Jurkat, Clone E6-1 (cell line): ENCODE results near the gene POLR2E.

ENCODE experiments used
- DNase-seq: peaks from one replicate; pipeline ENCODE4 v3.0.0-alpha.2; 2011; ENCODE audit warnings: low read depth, low spot score
- H3K4me3 ChIP-seq: 2 replicates; pipeline ENCODE4 v1.5.1; 2011; ENCODE audit warnings: mild to moderate bottlenecking, low read length, control low read depth, moderate library complexity

POLR2E gene

DNA sequence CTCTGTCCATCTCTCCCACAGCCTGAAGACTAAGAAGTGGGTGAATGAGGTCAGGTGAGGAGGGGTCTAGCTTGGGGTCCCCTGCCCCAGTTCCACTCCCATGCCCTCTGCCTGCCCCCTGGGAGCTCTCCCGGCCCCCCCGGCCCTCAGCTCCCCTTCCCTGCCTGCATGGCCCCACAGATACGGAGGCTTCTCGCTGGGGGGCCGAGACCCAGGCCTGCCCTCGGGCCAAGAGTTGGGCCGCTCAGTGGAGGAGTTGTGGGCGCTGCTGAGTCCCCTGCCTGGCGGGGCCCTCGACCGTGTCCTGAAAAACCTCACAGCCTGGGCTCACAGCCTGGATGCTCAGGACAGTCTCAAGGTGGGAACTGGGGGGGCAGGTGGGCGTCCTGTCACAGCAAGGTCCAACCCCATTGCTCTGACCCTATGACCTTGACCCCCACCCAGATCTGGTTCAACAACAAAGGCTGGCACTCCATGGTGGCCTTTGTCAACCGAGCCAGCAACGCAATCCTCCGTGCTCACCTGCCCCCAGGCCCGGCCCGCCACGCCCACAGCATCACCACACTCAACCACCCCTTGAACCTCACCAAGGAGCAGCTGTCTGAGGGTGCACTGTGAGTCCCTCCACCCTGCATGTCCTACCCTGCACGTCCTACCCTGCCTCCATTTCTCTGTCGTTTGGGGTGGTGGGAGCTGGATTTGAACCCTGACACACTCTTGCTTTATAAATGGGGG lies 39.1 kb downstream of the POLR2E start:
- no peak overlapping the region for H3K4me3 ChIP-seq
- no peak for DNase-seq

DNA sequence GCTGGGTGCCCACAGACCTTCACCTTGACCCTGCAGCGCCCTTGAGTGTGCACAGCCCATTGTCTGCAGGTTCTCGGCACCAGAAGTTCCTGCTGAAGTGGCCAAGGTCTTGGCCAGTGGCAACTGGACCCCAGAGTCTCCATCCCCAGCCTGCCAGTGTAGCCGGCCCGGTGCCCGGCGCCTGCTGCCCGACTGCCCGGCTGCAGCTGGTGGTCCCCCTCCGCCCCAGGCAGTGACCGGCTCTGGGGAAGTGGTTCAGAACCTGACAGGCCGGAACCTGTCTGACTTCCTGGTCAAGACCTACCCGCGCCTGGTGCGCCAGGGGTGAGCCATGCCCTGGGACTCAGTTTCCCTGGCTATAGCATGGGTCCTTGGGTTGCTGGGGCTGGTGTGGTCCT lies 40.1 kb downstream of the POLR2E start:
- DNase-seq, result no peak
- H3K4me3 ChIP-seq, result no peak overlapping the region

DNA sequence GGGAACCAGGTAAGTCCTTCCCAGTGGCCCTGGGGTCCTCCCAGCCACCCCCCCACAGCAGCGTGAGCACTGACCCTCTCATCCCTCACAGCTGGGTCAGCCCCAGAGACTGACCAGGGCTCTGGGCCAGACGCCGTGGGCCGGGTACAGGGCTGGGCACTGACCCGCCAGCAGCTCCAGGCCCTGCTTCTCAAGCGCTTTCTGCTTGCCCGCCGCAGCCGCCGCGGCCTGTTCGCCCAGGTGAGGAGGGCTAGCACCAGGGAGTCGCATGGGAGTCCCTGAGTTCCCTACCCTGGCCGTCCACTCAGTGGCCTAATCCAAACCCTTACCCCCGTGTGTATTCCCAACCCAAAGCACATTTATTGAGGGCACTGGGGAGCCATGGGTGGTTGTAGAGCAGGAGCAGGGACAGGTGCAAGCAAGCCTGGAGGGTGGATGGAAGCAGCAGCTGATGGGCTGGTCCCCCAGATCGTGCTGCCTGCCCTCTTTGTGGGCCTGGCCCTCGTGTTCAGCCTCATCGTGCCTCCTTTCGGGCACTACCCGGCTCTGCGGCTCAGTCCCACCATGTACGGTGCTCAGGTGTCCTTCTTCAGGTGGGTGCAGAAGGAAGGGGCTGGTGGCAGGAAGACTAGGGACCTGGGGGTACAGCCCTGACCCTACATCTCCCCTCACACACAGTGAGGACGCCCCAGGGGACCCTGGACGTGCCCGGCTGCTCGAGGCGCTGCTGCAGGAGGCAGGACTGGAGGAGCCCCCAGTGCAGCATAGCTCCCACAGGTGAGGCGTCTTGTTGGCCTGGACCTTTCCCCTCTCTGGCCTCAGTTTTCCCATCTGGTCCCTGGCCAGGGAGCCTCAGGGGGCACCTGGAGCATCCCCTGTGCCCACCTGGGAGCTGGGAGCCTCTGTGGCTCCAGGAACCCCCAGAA lies 40.8 kb downstream of the POLR2E start:
- H3K4me3 ChIP-seq, result no peak overlapping the region
- no peak for DNase-seq

DNA sequence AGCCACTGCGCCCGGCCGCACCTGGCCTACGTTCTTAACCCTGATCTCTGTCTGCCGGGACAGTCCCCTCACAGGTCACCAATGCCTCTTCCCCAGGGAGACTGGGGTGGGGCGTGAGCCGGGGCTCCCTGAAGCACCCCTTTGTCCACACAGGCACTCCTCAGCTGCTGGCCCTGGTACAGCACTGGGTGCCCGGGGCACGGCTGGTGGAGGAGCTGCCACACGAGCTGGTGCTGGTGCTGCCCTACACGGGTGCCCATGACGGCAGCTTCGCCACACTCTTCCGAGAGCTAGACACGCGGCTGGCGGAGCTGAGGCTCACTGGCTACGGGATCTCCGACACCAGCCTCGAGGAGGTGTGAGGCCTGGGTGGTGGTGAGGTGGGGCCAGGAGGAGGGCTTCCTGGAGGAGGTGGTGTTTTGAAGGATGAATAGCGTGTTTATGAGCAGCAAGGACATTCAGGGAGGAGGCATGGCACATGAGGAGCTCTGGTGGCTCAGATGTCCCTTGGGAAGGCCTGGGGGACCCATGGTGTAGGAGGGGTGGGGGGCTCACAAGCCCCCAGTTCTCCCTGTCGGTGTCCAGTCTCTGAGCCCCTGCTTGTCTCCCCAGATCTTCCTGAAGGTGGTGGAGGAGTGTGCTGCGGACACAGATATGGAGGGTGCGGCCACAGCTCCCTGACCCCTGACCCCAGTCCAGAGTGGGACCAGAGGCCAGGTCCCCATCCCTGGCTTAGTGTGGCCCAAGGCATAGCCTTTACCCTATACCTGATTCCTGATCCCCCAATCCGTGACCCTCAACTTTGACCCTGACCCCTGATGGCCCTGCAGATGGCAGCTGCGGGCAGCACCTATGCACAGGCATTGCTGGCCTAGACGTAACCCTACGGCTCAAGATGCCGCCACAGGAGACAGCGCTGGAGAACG lies 41.7 kb downstream of the POLR2E start:
- H3K4me3 ChIP-seq, result no peak overlapping the region
- no peak for DNase-seq

DNA sequence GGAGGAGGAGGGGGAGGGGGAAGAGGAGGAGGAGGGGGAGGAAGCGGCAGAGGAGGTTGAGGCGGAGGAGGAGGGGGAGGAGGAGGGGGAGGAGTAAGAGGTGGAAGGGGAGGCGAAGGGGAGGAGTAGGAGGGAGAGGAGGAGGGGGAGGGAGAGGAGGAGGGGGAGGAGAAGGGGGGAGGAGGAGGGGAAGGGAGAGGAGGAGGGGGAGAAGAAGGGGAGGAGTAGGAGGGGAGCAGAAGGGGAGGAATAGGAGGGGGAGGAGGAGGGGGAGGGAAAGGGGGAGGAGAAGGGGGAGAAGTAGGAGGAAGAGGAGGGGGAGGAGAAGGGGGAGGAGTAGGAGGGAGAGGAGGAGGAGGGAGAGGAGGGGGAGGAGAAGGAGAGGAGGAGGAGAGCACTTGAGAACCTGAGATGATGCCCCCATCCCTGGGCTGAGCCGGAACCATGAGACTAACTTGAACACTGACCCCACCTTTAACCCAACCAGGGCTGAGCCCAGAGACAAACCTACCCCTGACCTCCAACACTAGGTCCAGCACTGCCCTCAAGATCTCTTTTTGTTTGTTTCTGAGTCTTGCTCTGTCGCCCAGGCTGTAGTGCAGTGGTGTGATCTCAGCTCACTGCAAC lies 42.7 kb downstream of the POLR2E start:
- no peak overlapping the region for H3K4me3 ChIP-seq
- DNase-seq, result no peak

DNA sequence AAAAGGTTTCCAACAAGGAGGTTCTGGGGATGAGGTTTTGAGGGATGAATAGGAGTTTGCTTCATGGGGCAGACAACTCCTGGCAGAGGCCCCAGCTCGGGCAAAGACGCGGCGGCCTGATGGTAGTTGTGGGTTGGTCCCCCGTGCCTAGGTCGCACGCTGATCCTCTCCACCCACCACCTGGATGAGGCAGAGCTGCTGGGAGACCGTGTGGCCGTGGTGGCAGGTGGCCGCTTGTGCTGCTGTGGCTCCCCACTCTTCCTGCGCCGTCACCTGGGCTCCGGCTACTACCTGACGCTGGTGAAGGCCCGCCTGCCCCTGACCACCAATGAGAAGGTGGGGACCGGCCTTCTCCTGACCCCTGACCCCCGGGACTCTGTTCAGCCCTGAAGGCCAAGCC lies 43.4 kb downstream of the POLR2E start:
- DNase-seq, result no peak

DNA sequence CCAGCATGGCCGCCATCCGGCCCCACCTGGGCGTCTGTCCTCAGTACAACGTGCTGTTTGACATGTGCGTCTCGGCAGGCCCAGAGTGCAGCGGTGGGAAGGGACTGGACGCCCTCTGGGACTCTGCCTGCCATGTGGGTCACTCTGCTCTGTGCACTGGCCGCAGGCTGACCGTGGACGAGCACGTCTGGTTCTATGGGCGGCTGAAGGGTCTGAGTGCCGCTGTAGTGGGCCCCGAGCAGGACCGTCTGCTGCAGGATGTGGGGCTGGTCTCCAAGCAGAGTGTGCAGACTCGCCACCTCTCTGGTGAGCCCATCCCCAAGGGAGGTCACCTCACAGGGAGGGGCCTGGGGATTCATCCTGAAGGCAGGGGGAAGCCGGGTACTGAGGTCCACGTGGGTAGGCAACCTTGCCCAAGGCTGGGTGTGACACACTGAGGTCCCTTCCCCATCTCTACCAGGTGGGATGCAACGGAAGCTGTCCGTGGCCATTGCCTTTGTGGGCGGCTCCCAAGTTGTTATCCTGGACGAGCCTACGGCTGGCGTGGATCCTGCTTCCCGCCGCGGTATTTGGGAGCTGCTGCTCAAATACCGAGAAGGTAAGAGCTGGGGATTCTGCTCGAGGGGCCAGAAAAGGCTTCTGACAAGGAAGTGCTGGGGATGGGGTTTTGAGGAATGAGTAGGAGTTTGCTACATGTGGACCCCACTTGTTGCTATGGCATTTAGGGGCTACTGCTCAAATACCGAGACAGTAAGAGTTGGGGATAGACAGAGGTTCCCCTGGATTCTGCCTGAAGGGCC lies 44.0 kb downstream of the POLR2E start:
- H3K4me3 ChIP-seq, result no peak overlapping the region
- no peak for DNase-seq

More for the DNA sequence above, 43.4 kb downstream of the POLR2E start:
- no peak overlapping the region for H3K4me3 ChIP-seq

DNA sequence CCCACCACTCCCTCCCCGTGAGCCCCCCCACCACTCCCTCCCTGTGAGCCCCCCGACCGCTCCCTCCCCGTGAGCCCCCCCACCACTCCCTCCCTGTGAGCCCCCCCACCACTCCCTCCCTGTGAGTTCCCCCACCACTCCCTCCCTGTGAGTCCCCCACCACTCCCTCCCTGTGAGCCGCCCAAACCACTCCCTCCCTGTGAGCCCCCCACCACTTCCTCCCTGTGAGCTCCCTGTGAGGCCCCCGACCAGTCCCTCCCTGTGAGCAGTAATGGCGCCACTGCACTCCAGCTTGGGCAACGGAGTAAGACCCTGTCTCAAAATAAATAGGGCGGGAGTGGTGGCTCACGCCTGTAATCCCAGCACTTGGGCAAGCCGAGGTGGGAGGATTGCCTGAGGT lies 45.4 kb downstream of the POLR2E start:
- H3K4me3 ChIP-seq, result no peak overlapping the region
- no peak for DNase-seq

DNA sequence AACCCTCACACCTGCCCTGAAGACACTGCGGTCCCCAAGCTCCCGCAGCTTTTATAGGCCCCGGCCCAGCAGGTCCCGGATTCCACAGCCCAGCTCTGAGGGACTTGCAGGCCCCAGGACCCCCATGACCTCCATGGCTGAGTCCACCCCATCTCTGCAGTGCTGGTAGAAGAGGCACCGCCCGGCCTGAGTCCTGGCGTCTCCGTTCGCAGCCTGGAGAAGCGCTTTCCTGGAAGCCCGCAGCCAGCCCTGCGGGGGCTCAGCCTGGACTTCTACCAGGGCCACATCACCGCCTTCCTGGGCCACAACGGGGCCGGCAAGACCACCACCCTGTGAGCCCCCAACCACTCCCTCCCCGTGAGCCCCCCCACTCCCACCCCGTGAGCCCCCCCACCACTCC lies 46.1 kb downstream of the POLR2E start:
- no peak overlapping the region for H3K4me3 ChIP-seq
- DNase-seq, result no peak

DNA sequence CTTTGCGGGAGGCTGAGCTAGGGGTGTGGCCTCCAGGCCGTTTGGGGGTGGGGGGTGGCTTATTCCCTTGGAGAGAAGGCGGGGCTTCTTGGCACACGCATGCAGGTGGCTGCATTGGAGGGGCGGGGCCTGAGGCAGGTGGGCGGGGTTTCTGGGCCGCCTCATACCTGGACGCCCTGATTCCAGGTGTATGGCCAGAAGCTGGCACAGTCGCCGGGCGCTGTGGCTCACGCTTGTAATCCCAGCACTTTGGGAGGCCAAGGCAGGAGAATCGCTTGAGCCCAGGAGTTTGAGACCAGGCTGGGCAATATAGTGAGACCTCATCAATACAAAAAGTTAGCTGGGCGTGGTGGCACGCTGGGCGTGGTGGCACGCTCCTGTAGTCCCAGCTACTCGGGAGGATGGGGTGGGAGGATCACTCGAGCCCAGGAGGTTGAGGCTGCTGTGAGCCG lies 47.5 kb downstream of the POLR2E start:
- DNase-seq, result no peak
- H3K4me3 ChIP-seq, result no peak overlapping the region

DNA sequence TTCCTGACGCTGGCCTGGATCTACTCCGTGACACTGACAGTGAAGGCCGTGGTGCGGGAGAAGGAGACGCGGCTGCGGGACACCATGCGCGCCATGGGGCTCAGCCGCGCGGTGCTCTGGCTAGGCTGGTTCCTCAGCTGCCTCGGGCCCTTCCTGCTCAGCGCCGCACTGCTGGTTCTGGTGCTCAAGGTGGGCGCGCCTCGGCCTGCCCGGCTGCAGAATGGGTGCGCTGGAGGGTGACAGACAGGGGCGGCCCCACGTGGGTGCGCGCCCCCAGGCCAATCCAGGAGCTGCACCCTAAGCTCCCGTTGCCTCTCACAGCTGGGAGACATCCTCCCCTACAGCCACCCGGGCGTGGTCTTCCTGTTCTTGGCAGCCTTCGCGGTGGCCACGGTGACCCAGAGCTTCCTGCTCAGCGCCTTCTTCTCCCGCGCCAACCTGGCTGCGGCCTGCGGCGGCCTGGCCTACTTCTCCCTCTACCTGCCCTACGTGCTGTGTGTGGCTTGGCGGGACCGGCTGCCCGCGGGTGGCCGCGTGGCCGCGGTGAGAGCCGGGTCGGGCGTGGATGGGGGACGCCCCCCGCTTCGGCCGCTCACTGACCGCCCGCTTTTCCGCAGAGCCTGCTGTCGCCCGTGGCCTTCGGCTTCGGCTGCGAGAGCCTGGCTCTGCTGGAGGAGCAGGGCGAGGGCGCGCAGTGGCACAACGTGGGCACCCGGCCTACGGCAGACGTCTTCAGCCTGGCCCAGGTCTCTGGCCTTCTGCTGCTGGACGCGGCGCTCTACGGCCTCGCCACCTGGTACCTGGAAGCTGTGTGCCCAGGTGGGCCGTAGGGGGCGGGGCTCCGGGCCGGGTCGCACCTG lies 48.1 kb downstream of the POLR2E start:
- no peak for DNase-seq
- no peak overlapping the region for H3K4me3 ChIP-seq

DNA sequence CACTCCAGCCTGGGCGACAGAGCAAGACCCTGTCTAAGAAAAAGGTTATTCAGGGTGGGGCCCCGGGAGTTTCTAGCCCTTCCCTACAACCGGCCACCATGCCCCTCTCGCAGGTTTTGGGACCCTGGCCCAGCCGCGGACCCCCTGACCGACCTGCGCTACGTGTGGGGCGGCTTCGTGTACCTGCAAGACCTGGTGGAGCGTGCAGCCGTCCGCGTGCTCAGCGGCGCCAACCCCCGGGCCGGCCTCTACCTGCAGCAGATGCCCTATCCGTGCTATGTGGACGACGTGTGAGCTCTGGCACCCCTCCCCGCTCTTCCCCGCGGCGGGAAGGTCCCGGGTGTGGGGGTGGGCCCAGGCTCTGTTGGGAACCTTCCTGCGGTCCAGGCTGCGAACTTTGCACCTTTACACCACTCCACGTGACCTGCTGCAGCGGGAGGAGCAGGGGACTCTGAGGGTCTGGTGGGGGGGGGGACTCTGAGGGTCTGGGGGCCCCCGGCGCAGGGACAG lies 49.0 kb downstream of the POLR2E start:
- no peak for DNase-seq
- no peak overlapping the region for H3K4me3 ChIP-seq

DNA sequence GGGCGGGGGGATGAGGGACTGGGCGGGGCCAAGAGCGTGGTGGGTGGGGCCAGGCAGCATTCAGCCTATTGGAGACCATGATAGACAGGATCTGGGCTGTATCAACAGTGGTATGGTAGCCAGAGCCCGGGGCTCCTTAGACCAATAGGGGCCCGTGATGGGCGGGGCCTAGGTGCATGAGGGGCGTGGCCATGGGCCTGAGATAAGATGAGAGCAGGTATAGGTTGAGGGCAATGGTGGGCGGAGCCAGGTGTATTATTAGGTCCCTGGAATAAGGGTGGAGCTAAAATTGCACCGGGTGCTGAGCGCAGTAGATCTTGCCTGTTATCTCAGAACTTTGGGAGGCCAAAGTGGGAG lies 50.0 kb downstream of the POLR2E start:
- no peak overlapping the region for H3K4me3 ChIP-seq
- peak; percentile 82 for DNase-seq

DNA sequence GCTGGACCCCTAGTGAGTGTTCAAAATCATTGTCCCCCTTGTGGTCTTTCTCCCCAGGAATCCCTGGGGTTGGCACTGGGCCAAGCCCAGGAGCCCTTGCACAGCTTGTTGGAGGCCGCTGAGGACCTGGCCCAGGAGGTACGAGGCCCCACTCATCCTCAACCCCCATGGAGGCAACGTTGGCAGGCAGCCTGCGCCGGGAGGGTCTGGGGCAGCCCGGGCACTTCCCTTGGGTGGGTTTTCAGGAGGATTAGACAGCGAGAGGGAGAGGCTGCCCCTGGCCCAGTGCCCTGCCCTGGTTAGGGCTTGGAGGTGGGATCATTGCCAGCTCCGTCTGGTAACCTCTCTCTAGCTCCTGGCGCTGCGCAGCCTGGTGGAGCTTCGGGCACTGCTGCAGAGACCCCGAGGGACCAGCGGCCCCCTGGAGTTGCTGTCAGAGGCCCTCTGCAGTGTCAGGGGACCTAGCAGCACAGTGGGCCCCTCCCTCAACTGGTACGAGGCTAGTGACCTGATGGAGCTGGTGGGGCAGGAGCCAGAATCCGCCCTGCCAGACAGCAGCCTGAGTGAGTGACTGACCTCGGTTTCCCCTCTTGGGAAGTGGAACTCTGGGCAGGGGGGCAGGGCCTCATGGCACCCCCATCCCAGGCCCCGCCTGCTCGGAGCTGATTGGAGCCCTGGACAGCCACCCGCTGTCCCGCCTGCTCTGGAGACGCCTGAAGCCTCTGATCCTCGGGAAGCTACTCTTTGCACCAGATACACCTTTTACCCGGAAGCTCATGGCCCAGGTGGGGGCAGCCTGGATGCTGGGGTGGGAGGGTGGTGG lies 52.3 kb downstream of the POLR2E start:
- DNase-seq, result no peak
- no peak overlapping the region for H3K4me3 ChIP-seq

DNA sequence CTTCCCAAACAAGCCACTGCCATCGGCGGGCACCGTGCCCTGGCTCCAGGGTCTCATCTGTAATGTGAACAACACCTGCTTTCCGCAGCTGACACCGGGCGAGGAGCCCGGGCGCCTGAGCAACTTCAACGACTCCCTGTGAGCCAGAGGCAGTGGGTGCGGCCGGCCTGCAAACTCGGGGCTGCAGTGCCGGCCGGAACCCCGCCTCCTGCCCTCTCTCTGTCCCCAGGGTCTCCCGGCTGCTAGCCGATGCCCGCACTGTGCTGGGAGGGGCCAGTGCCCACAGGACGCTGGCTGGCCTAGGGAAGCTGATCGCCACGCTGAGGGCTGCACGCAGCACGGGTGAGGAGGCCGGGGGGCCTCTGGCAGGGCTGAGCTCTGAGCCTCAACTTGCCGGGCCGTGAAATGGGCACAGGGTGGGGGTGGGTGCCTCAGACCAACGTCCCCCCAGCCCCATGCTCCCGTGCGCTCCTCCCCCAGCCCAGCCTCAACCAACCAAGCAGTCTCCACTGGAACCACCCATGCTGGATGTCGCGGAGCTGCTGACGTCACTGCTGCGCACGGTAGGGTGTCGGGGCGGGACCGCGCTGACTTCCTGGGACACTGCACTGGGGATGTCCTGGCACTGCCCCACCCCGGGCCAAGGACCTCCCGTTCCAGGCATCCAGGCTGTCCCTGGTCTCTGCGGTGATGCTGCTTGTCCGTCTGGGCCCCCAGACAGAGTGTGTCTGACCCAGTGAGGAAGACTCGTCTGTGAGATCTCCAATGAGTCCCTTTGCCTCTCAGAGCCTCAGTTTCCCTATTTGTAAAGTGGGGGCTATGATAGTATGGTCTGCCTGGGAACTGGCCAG lies 53.1 kb downstream of the POLR2E start:
- no peak overlapping the region for H3K4me3 ChIP-seq

More for the DNA sequence above, 53.1 kb downstream of the POLR2E start:
- DNase-seq, result no peak
